Gastrocnemius medialis (tissue), 4 donors: Measurements from ENCODE around the gene USP17L5.
"Not testable (repeated sequence)": the region's sequence is repeated elsewhere in the genome, so short reads cannot be mapped to it uniquely, and the experiment has no call there.

Experiments
- POLR2A ChIP-seq, 2 donors: fragments of 450-650 bp; IDR thresholded peaks; one replicate each; pipeline ENCODE4 v1.6.1; 2017; ENCODE audit warnings: antibody characterized with exemption in 2 of 2, mild to moderate bottlenecking in 2 of 2, moderate library complexity in 2 of 2
- TF ChIP-seq, protein P1 (sequence below), 5 experiments: fragments of 450-650 bp in 3 of 5; fragments of 200-600 bp in 2 of 5; sonication (generic) in 2 of 5; IDR thresholded peaks in 4 of 5; conservative IDR thresholded peaks in 1 of 5; 1 replicate in 4 of 5; 2 replicates in 1 of 5; pipeline ENCODE4 v1.5.1; 2016 to 2019; ENCODE audit warnings: antibody characterized with exemption in 5 of 5, mild to moderate bottlenecking in 3 of 5, moderate library complexity in 3 of 5

DNA sequence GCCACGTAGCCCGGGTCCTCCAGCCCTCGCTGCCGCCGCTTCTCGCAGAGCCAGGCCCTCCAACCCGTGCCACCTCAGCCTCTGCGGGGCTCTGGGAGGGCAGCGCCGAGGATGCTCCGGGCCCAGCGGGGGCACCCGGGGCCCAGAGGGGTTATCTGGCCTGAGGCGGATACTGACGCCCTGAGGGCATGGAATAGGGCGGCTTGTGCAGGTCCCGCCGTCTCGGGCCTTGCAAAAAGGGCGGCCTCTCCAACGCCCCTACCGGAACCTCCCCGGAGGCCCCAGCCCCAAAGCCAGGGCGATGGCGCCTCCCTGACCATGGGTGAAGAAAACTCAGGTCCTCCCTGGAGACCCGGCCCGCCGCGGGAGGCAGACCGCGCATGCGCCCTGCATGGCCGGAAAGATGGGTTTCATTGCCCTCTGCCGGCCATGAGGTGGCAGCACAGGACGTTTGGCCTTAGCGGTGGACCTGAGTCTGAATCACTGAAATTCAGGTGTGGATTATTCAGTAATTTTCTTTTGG, 41.9 kb downstream of the USP17L5 start:
- TF ChIP-seq POLR2A (IDR thresholded peaks at IDR 0.05) = not testable (repeated sequence)
- TF ChIP-seq, protein P1, sequence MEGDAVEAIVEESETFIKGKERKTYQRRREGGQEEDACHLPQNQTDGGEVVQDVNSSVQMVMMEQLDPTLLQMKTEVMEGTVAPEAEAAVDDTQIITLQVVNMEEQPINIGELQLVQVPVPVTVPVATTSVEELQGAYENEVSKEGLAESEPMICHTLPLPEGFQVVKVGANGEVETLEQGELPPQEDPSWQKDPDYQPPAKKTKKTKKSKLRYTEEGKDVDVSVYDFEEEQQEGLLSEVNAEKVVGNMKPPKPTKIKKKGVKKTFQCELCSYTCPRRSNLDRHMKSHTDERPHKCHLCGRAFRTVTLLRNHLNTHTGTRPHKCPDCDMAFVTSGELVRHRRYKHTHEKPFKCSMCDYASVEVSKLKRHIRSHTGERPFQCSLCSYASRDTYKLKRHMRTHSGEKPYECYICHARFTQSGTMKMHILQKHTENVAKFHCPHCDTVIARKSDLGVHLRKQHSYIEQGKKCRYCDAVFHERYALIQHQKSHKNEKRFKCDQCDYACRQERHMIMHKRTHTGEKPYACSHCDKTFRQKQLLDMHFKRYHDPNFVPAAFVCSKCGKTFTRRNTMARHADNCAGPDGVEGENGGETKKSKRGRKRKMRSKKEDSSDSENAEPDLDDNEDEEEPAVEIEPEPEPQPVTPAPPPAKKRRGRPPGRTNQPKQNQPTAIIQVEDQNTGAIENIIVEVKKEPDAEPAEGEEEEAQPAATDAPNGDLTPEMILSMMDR (IDR thresholded peaks at IDR 0.05 in 4 of 5, conservative IDR thresholded peaks at IDR 0.05 in 1 of 5) = peak in 2 of 5 experiments; percentile 21 to 48
